Measurements from ENCODE around the gene NXNL2.

GRCh38 chr9:88488166-88488565 lies 46.8 kb upstream of the NXNL2 start:
- TF ChIP-seq ZC3H10 (CRISPR knock-in tag; IDR thresholded peaks at IDR 0.05) (no peak), OSR1 (CRISPR knock-in tag; IDR thresholded peaks at IDR 0.05) (no peak), ISL1 (CRISPR knock-in tag; IDR thresholded peaks at IDR 0.05) (no peak), ZNF70 (CRISPR knock-in tag; IDR thresholded peaks at IDR 0.05) (no peak)
